ENCODE data around the gene COQ7. TPM values are rescaled to one million over a fixed set of nuclear protein-coding genes. Genes with fewer than 3 reads are reported as not detected.

The COQ7 gene
- total and polyA plus RNA-seq, 2 experiments from 2014 or later = 17.9 to 21.7 TPM

GRCh38 chr16:19027416-19027815, 40.0 kb upstream of the COQ7 start:
- ATAC-seq = no peak
- Mint-ChIP-seq H3K4me3 (no peak overlapping the region), H3K27ac (no peak overlapping the region), H3K27me3 (ENCODE audit: insufficient read depth, low read depth, poor library complexity) (no peaks in the 10 kb centered on the region), H3K36me3 (ENCODE audit: low read depth) (peaks cover 10% of the 10 kb centered on the region; the same call in 2 of the 3 replicates), H3K9me3 (no peaks in the 10 kb centered on the region), H3K4me1 (no peaks in the 10 kb centered on the region)
- Histone ChIP-seq H3K79me2 (replicated peaks; ENCODE audit: insufficient read depth) (no peaks in the 10 kb centered on the region), H4K20me1 (replicated peaks; ENCODE audit: insufficient read depth) (no peaks in the 10 kb centered on the region), H3K27me3 (ENCODE audit: insufficient read depth) (no peaks in the 10 kb centered on the region), H3K9me2 (ENCODE audit: insufficient read depth) (no peaks in the 10 kb centered on the region), H3K4me1 (ENCODE audit: insufficient read depth) (no peaks in the 10 kb centered on the region), H3K4me2 (no peak overlapping the region), H3K36me3 (ENCODE audit: insufficient read depth) (no peaks in the 10 kb centered on the region), H3K27ac (ENCODE audit: low read depth) (no peak overlapping the region), H2AFZ (no peak overlapping the region), H3K4me3 (no peak overlapping the region), H3F3A (replicated peaks; ENCODE audit: low read depth) (no peaks in the 10 kb centered on the region)
- DNase-seq (ENCODE audit: low spot score) = no peak
- TF ChIP-seq EZH2 (IDR thresholded peaks at IDR 0.05; ENCODE audit: low read depth, unreplicated experiment) = no peak

DNA sequence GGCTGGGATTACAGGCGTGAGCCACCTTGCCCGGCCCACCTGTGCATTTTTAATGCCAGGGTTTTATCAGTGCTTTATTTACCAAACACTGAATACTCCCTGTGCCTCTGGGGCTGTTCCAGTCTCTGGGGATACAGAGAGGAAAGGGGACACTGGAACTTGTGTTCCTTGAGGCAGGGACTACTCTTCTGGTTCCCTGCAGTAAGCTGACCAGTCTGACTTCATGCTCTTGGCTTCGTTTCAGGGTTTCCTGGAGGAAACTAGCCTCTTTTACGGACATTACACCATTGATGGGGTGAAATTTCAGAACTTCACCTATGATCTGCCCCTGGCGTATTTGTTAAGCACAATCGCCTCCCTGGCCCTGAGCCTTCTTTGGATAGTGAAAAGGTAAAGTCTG, 37.4 kb upstream of the COQ7 start:
- no peaks in the 10 kb centered on the region for H3K36me3 ChIP-seq (ENCODE audit: insufficient read depth)

GRCh38 chr16:19031738-19032137, 35.7 kb upstream of the COQ7 start:
- Mint-ChIP-seq H3K4me3 (no peak overlapping the region), H3K27ac (no peak overlapping the region), H3K9me3 (peaks cover 14% of the 10 kb centered on the region; the same call in 2 of the 3 replicates), H3K4me1 (no peaks in the 10 kb centered on the region), H3K27me3 (ENCODE audit: insufficient read depth, low read depth, poor library complexity) (no peaks in the 10 kb centered on the region), H3K36me3 (ENCODE audit: low read depth) (peaks cover 4% of the 10 kb centered on the region; the same call in 1 of the 3 replicates)
- no peak for ATAC-seq
- Histone ChIP-seq H4K20me1 (replicated peaks; ENCODE audit: insufficient read depth) (no peaks in the 10 kb centered on the region), H3K79me2 (replicated peaks; ENCODE audit: insufficient read depth) (no peaks in the 10 kb centered on the region), H3K36me3 (ENCODE audit: insufficient read depth) (peaks cover 3% of the 10 kb centered on the region; the same call in 1 of the 2 replicates), H3K27ac (ENCODE audit: low read depth) (no peak overlapping the region), H2AFZ (no peak overlapping the region), H3K9me2 (ENCODE audit: insufficient read depth) (no peaks in the 10 kb centered on the region), H3K27me3 (ENCODE audit: insufficient read depth) (no peaks in the 10 kb centered on the region), H3K4me3 (no peak overlapping the region), H3F3A (replicated peaks; ENCODE audit: low read depth) (no peaks in the 10 kb centered on the region), H3K4me1 (ENCODE audit: insufficient read depth) (no peaks in the 10 kb centered on the region), H3K4me2 (no peak overlapping the region)
- no peak for DNase-seq (ENCODE audit: low spot score)
- no peak for TF ChIP-seq POLR2AphosphoS5 (IDR thresholded peaks at IDR 0.05; ENCODE audit: low read depth)
- no peak for TF ChIP-seq CREB1 (CRISPR knock-in tag; IDR thresholded peaks at IDR 0.05; ENCODE audit: low read depth)
- TF ChIP-seq ZNF114 (CRISPR knock-in tag; IDR thresholded peaks at IDR 0.05) = no peak
- no peak for TF ChIP-seq ETS1 (IDR thresholded peaks at IDR 0.05)
- TF ChIP-seq NANOG (IDR thresholded peaks at IDR 0.05; ENCODE audit: borderline replicate concordance) = no peak
- TF ChIP-seq, protein P1, sequence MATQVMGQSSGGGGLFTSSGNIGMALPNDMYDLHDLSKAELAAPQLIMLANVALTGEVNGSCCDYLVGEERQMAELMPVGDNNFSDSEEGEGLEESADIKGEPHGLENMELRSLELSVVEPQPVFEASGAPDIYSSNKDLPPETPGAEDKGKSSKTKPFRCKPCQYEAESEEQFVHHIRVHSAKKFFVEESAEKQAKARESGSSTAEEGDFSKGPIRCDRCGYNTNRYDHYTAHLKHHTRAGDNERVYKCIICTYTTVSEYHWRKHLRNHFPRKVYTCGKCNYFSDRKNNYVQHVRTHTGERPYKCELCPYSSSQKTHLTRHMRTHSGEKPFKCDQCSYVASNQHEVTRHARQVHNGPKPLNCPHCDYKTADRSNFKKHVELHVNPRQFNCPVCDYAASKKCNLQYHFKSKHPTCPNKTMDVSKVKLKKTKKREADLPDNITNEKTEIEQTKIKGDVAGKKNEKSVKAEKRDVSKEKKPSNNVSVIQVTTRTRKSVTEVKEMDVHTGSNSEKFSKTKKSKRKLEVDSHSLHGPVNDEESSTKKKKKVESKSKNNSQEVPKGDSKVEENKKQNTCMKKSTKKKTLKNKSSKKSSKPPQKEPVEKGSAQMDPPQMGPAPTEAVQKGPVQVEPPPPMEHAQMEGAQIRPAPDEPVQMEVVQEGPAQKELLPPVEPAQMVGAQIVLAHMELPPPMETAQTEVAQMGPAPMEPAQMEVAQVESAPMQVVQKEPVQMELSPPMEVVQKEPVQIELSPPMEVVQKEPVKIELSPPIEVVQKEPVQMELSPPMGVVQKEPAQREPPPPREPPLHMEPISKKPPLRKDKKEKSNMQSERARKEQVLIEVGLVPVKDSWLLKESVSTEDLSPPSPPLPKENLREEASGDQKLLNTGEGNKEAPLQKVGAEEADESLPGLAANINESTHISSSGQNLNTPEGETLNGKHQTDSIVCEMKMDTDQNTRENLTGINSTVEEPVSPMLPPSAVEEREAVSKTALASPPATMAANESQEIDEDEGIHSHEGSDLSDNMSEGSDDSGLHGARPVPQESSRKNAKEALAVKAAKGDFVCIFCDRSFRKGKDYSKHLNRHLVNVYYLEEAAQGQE (IDR thresholded peaks at IDR 0.05; ENCODE audit: unreplicated experiment) = no peak
- no peak for TF ChIP-seq EZH2phosphoT487 (IDR thresholded peaks at IDR 0.05; ENCODE audit: unreplicated experiment)
- TF ChIP-seq CTCF (conservative IDR thresholded peaks at IDR 0.05; ENCODE audit: low read depth in 2 of 2) = no peak
- TF ChIP-seq EZH2 (IDR thresholded peaks at IDR 0.05; ENCODE audit: low read depth, unreplicated experiment) = no peak
- no peak for TF ChIP-seq JUNB (IDR thresholded peaks at IDR 0.05; ENCODE audit: unreplicated experiment)
- no peak for TF ChIP-seq STAT1 (IDR thresholded peaks at IDR 0.05; ENCODE audit: unreplicated experiment)
- no peak for TF ChIP-seq ZNF331 (CRISPR knock-in tag; IDR thresholded peaks at IDR 0.05; ENCODE audit: low read depth)

More for the DNA sequence above, 37.4 kb upstream of the COQ7 start:
- Mint-ChIP-seq H3K4me1 (no peaks in the 10 kb centered on the region), H3K27ac (no peak overlapping the region), H3K36me3 (ENCODE audit: low read depth) (peaks cover 4% of the 10 kb centered on the region; the same call in 2 of the 3 replicates), H3K27me3 (ENCODE audit: insufficient read depth, low read depth, poor library complexity) (no peaks in the 10 kb centered on the region), H3K4me3 (no peak overlapping the region), H3K9me3 (peaks cover 5% of the 10 kb centered on the region; the same call in 2 of the 3 replicates)
- Histone ChIP-seq H3K4me3 (no peak overlapping the region), H3K9me2 (ENCODE audit: insufficient read depth) (no peaks in the 10 kb centered on the region), H3K4me1 (ENCODE audit: insufficient read depth) (no peaks in the 10 kb centered on the region), H3K27ac (ENCODE audit: low read depth) (no peak overlapping the region), H2AFZ (no peak overlapping the region), H3K79me2 (replicated peaks; ENCODE audit: insufficient read depth) (no peaks in the 10 kb centered on the region), H3F3A (replicated peaks; ENCODE audit: low read depth) (no peaks in the 10 kb centered on the region), H3K4me2 (no peak overlapping the region), H4K20me1 (replicated peaks; ENCODE audit: insufficient read depth) (no peaks in the 10 kb centered on the region), H3K27me3 (ENCODE audit: insufficient read depth) (no peaks in the 10 kb centered on the region)
- TF ChIP-seq EZH2phosphoT487 (IDR thresholded peaks at IDR 0.05; ENCODE audit: unreplicated experiment) = no peak
- no peak for DNase-seq (ENCODE audit: low spot score)
- ATAC-seq = no peak

All from GM23338 (cell line).